KMS-11 (cell line): Measurements from ENCODE around the gene RELB.

Experiments
- H2AFZ ChIP-seq: fragments of 200-600 bp; sonication (generic); 2 replicates; pipeline ENCODE4 v1.6.1; 2016; ENCODE audit warnings: antibody characterized with exemption, mixed run types, low read depth
- H3K27ac ChIP-seq: fragments of 200-600 bp; sonication (generic); 2 replicates; pipeline ENCODE4 v1.6.1; 2016; ENCODE audit warnings: mild to moderate bottlenecking, mixed run types
- H3K27me3 ChIP-seq: fragments of 200-600 bp; sonication (generic); 2 replicates; pipeline ENCODE4 v1.6.1; 2017; ENCODE audit warnings: mild to moderate bottlenecking, low read depth, mixed run types, moderate library complexity; ENCODE audit not compliant: insufficient read depth
- H3K36me3 ChIP-seq: fragments of 200-600 bp; sonication (generic); 2 replicates; pipeline ENCODE4 v1.6.1; 2017; ENCODE audit warnings: mild to moderate bottlenecking, mixed run types; ENCODE audit not compliant: insufficient read depth
- H3K4me1 ChIP-seq: fragments of 200-600 bp; sonication (generic); 2 replicates; pipeline ENCODE4 v1.6.1; 2016; ENCODE audit warnings: mild to moderate bottlenecking, low read depth, mixed run types; ENCODE audit not compliant: poor library complexity, severe bottlenecking
- H3K4me2 ChIP-seq: fragments of 200-600 bp; sonication (generic); 2 replicates; pipeline ENCODE4 v1.7.0; 2016; ENCODE audit warnings: mild to moderate bottlenecking, mixed run types
- H3K4me3 ChIP-seq: fragments of 200-600 bp; sonication (generic); IDR thresholded peaks from 2 replicates; pipeline ENCODE4 v1.6.1; 2017; ENCODE audit warnings: low read depth, low read length, mixed read lengths; ENCODE audit not compliant: insufficient read depth
- H3K79me2 ChIP-seq: fragments of 200-600 bp; sonication (generic); 2 replicates; pipeline ENCODE4 v1.6.1; 2016; ENCODE audit warnings: low read depth, mixed run types; ENCODE audit not compliant: insufficient read depth
- H3K9ac ChIP-seq: fragments of 200-600 bp; sonication (generic); 2 replicates; pipeline ENCODE4 v1.6.1; 2016; ENCODE audit warnings: mild to moderate bottlenecking, mixed run types
- H4K20me1 ChIP-seq: fragments of 200-600 bp; sonication (generic); 2 replicates; pipeline ENCODE4 v1.6.1; 2016; ENCODE audit warnings: mild to moderate bottlenecking, mixed run types; ENCODE audit not compliant: insufficient read depth
- CTCF ChIP-seq: fragments of 200-600 bp; sonication (generic); conservative IDR thresholded peaks from 2 replicates; pipeline ENCODE4 v1.6.1; 2017; ENCODE audit warnings: low read depth, mild to moderate bottlenecking, antibody characterized with exemption, low read length, moderate library complexity, mixed read lengths

The RELB gene

GRCh38 chr19:45075301-45076028 lies 74.2 kb downstream of the RELB start:
- Histone ChIP-seq H3K9ac (peak overlapping the region; percentile 62), H3K4me3 (no peak overlapping the region), H3K27ac (peak overlapping the region; percentile 59), H3K36me3 (peaks cover 6% of the 10 kb centered on the region; the same call in 1 of the 2 replicates), H3K4me1 (peaks cover 49% of the 10 kb centered on the region), H2AFZ (peak overlapping the region; percentile 59; the same call in 1 of the 2 replicates), H3K4me2 (peak overlapping the region; percentile 97), H3K27me3 (no peaks in the 10 kb centered on the region), H4K20me1 (no peaks in the 10 kb centered on the region), H3K79me2 (peaks cover 60% of the 10 kb centered on the region)
- no peak for TF ChIP-seq CTCF

GRCh38 chr19:45076029-45076850 lies 75.0 kb downstream of the RELB start, which contains the start of gene ZNF296:
Gene ZNF296, minus strand, starts transcription at chr19:45076478. Its CDS starts 105 bp downstream, at chr19:45076373.
- Histone ChIP-seq H3K9ac (peak within 1 kb of the TSS; percentile 62), H3K4me3 (no peak within 1 kb of the TSS), H4K20me1 (no peaks in the 10 kb centered on the region), H2AFZ (peak within 1 kb of the TSS; percentile 59), H3K4me2 (peak within 1 kb of the TSS; percentile 97), H3K27ac (peak within 1 kb of the TSS; percentile 59), H3K79me2 (peaks cover 68% of the 10 kb centered on the region), H3K27me3 (no peaks in the 10 kb centered on the region), H3K4me1 (peaks cover 57% of the 10 kb centered on the region), H3K36me3 (peaks cover 6% of the 10 kb centered on the region; the same call in 1 of the 2 replicates)
- no peak for TF ChIP-seq CTCF

GRCh38 chr19:45076851-45077730 lies 75.8 kb downstream of the RELB start:
- H3K4me1 ChIP-seq, result peaks cover 57% of the 10 kb centered on the region
- H3K27ac ChIP-seq, result peak overlapping the region; percentile 59
- peaks cover 4% of the 10 kb centered on the region; the same call in 1 of the 2 replicates for H3K36me3 ChIP-seq
- peak overlapping the region; percentile 59 for H2AFZ ChIP-seq
- H4K20me1 ChIP-seq, result no peaks in the 10 kb centered on the region
- H3K27me3 ChIP-seq, result no peaks in the 10 kb centered on the region
- peaks cover 77% of the 10 kb centered on the region for H3K79me2 ChIP-seq
- peak overlapping the region; percentile 62; the same call in 1 of the 2 replicates for H3K9ac ChIP-seq
- TF ChIP-seq CTCF, result no peak
- no peak overlapping the region for H3K4me3 ChIP-seq
- H3K4me2 ChIP-seq, result peak overlapping the region; percentile 97
